ENCODE measurements around the gene GUCY1A1.

DNA sequence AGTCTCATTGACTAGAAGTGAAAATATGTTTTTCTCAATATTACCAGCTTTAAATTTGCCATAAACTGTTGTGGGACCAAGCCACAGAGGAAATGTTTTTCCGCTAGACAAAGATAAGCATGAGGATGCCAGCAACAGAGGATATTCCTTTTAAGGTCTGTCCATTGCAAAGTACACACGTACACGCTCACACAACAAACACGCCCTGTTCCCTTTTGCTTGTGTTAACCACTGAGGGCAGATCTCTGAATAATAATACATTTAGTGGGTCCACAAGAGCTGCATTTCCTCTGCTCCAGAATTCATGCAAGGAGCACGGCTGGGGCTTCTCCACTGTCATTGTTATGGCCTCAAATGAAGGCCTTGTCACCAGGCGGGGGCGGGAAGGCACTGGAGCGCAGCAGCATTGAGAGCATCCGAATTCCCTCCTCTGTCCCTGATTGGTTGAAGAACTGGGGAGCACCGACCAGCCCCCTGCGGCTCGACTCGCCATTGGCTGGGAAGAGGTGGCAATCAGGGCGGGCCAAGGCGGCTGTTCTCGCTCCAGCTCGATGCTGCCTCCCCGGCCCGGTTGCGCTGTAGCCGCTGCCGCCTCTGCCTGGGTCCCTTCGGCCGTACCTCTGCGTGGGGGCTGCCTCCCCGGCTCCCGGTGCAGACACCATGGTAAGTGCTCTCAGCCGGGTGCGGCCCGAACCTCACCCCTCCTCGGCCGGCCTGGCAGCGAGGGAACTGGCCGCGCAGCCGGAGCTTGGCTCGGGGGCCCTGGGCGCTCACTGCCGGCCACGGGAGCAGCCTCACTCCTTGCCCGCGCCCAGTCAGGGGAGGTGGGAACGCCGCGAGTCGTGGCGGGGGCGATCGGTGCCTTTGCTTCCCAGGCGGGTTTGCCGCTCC is 92.1 kb downstream of the GUCY1A1 start, which contains the start of gene GUCY1B1:
- TF ChIP-seq, protein P1, sequence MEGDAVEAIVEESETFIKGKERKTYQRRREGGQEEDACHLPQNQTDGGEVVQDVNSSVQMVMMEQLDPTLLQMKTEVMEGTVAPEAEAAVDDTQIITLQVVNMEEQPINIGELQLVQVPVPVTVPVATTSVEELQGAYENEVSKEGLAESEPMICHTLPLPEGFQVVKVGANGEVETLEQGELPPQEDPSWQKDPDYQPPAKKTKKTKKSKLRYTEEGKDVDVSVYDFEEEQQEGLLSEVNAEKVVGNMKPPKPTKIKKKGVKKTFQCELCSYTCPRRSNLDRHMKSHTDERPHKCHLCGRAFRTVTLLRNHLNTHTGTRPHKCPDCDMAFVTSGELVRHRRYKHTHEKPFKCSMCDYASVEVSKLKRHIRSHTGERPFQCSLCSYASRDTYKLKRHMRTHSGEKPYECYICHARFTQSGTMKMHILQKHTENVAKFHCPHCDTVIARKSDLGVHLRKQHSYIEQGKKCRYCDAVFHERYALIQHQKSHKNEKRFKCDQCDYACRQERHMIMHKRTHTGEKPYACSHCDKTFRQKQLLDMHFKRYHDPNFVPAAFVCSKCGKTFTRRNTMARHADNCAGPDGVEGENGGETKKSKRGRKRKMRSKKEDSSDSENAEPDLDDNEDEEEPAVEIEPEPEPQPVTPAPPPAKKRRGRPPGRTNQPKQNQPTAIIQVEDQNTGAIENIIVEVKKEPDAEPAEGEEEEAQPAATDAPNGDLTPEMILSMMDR (IDR thresholded peaks at IDR 0.05), result peak; percentile 30 to 67 (median 36)
- TF ChIP-seq POLR2A (IDR thresholded peaks at IDR 0.05; ENCODE audit: low read depth), result peak; percentile 11
- TF ChIP-seq EP300 (IDR thresholded peaks at IDR 0.05), result no peak
- peak; percentile 61 to 86 for TF ChIP-seq POLR2AphosphoS5 (IDR thresholded peaks at IDR 0.05)

Data from esophagus muscularis mucosa (tissue), 4 donors.